ENCODE results near the gene TRIM9. TPM values are rescaled to one million over a fixed set of nuclear protein-coding genes. Genes with fewer than 3 reads are reported as not detected.

TRIM9 gene
- total RNA-seq, 1 experiment from 2014 or later: 10.3 TPM

DNA sequence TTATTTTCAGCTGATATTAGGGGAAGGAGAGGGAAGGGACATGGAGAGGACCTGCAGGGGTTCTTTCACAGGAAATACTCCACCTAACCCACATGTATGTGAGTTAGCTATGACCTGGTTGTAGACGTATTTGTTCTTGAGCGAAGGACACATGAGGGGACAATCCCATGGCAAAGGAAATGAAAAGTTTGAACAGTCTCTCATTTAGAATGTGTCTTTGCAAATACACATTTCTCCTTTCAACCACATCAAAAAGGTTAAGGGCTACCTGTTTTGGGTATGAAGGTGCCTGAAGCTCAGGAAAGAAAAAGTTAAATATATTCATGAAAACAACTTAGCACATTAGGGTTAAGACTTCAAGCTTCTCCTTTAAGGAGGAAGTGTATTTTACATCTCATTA is 158.0 kb downstream of the TRIM9 start:
- DNase-seq (ENCODE audit: low read depth): no peak

DNA sequence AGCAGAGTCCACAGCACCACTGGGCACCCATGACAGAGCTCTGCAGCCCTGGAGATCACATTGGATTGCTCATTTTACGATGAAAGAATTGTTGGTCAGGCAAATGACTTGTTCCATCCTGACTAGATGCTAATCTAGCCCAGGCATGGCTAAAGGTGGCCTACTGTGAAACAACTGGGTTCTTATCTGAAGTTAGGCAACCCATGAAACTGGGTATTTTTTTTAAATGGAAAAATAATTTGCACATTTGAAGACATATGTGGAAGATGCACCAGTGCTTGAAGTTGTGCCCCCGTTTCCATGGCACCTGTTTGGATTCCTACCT is 158.9 kb downstream of the TRIM9 start:
- DNase-seq (ENCODE audit: low read depth): no peak

DNA sequence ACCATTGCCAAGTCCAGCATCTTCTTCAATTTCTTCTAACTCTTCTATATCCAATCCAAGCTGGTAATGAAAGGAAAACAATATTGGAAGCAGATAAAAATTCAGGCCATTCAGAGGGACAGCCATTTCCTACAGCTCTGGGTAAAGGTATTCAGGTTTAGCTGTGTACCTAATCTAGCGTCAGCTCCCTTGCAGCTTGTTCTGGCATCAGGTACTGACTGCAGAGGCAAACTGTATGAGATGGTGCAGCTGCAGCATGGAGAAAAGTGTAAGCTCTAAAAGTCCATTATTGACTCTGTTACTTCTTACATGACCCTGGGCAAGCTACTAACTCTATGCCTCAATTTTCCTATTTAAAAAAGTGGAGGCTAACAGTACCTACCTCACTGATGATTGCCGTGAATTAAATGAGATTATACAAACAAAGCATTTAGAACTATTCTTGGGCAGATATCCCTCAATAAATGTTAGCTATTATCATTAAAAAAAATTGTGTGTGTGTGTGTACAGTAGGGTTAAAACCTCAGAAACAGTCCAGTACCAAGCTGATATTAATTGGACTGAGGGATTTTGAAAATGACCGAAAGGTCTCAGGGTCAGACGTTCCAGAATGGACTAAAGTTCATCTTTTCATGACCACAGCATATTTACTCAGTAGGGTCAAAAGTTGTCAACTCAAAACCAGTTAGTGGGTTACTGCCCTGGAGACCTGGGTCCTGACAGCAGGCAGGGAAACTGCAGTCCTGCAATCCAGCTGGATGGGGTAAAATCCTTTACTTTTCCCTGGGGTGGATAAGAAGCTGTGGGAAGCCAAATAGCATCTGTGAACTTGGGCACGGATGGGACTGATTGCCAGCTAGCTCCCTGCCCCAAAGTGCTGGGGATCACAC is 159.5 kb downstream of the TRIM9 start:
- no peak for DNase-seq (ENCODE audit: low read depth)

DNA sequence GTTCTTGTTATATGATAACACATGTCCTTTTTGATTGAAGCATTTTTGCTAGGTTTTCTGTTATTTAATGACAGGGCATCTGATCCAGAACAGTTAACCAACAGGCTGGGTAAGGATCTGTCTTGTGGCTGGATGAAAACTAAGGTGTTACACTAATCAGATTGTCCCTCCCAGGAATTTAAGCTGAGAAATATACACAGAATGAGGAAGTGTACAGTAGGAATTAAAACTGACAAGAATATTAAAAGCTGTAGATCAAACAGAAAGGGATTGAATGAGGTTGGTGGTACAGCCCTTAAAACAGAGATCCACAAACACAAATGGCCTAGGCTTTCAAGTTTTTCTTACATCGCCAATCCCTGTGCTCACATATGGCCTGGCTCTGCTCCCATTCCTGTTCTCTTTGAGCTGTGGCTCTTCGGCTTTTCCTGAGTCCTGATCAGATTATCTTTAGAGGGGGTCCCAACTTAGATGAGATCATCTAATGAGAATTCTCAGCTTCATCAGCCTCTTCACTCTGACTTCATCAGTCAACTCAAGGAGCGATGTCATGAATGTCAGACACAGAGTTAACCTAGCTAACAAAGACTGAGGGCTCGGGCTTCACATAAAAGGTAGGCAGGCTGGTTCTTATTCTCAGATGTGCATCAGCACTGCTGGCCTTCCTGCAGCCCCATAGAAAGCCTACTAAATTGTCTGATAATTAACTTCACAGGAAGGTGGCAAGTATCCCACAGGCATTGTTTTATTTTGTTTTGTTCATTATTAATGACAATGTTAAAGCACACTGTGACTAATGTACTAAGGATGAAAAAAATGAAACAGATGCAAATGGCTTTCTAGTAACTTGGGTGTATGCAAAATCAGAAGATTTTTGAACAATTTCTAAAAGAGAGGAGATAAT is 162.1 kb downstream of the TRIM9 start:
- no peak for DNase-seq (ENCODE audit: low read depth)

DNA sequence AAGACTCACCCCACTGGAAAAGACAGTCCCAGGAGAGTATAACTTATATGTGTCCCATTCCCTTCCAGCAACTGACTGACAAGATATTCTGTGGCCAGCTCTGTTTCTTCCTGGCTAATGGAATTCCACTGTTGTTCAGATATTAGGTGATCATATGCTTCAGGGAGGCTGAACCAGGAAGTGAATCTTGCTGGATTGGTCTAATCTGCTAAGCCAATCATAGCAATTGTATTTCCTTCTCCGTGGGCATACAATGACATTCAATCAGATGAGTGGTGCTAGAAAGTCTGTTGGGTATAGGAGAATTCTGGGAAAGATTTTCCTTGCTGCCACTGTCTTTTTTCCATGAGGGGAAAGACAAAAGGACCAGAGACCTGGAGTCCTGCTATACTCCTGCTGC is 162.7 kb downstream of the TRIM9 start:
- DNase-seq (ENCODE audit: low read depth): no peak

DNA sequence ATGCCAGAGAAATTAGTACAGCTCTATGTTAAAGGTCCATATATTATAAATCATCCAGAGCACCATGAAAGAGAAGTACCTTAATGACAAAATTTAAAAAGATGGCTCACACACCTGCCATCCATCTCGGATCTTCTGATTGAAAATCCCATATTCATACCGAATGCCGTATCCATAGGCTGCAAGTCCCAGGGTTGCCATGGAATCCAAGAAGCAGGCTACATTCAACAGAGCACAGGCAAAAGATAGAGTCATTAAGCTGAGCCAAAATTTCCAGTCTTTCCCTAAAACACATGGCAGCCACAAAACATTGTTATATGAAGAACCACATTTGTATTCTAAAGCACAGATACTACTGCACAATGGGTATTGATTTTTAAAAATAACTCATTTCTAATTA is 163.3 kb downstream of the TRIM9 start:
- no peak for DNase-seq (ENCODE audit: low read depth)

DNA sequence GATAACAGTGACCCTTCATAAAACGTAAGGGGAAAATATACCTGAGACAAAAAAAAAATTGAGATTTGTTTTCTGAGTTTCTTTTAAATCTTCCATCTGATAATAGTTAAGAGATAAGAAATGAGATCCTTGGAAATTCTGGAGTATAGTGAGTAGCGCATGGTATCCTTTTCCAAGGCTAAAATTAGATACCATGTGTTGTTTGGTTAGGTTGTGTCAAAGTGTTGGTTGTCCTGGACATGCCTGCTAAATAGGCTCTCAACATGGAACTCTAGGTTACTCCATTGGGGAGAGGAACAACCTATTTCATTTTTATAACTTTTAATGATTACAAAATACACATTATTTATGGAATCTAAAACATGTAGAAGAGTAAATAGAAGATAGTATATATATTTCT is 165.4 kb downstream of the TRIM9 start:
- no peak for DNase-seq (ENCODE audit: low read depth)

DNA sequence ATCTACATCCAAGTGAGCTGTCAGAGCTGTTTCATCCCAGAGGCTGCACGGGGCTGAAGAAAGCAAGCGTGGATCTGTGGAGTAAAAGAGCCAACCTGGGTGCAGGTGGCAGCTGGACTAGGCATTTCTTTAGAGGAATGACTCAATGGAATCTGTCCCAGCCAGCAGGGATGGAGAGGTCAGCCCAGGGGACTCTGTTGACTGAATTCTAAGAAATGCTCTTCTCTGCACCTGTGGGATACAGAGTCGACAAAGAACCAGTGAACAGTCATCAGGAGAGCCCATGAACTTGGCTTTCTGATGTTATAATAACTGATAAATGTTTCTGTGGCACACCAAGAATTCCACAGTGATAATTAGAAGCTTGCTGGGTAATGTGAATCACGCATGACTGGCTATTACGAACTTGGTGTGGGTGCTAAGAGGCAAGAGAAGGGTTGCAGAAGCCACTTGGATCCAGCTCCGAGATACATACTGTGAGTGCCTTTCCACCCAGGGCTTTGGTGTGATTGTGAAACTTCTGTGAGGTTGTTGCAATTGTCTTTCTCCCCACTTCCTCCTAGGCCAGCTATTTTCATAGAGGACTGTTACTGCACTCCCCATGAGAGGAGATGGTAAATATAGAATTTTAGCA is 166.8 kb downstream of the TRIM9 start:
- peak; percentile 75 for DNase-seq (ENCODE audit: low read depth)

DNA sequence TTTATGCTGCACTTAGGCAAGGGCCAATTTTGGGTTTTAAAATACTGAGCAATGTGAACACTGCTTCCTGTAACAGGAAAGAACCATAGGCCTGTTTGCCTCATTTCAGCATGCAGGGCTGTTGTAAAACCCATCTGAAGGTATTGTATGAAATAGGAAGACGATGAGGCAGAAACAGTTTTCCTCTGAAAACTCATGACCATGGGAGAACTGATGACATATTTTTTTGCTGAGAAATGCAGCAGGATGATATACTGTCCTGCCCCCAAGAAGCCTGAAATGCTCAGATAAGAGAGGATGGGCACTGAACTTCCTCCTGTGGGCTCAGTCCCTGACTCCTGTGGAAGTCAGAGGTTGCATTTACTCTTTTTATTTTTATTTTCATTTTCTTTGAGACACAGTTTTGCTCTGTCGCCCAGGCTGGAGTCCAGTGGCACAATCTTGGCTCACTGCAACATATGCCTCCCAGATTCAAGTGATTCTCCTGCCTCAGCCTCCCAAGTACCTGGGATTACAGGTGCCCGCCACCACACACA is 168.0 kb downstream of the TRIM9 start:
- no peak for DNase-seq (ENCODE audit: low read depth)

Other genes with a start within 250 kb of the TRIM9 start
- gene ABHD12B, start 223.1 kb downstream of the TRIM9 start, total RNA-seq (2014; rRNA removed): not detected in 2 replicates
- 95.4 and 101 TPM in 2 replicates for gene PYGL, start 150.6 kb downstream of the TRIM9 start, total RNA-seq (2014; rRNA removed)
- 85.6 and 93.9 TPM in 2 replicates for gene TMX1, start 145.1 kb upstream of the TRIM9 start, total RNA-seq (2014; rRNA removed)